OCI-LY7 (cell line): ENCODE data around the gene HHIP. TPM values are rescaled to one million over a fixed set of nuclear protein-coding genes. Genes with fewer than 3 reads are reported as not detected.

ENCODE experiments used
- BruUV-seq: library from RNA; stranded (reverse); fragments of 400-500 nt; replicated peaks from 2 replicates; lab custom pipeline; 2021; lab: Mats Ljungman, UMichigan
- CTCF ChIA-PET: fragments of 300-600 bp; sonication (Branson Sonifier 250); formaldehyde crosslinking; loops from one replicate; lab custom pipeline; 2022; ENCODE audit warnings: antibody characterized with exemption; ENCODE audit not compliant: unreplicated experiment; lab: Charles Lee
- POLR2A ChIA-PET: fragments of 300-600 bp; sonication (Branson Sonifier 250); formaldehyde crosslinking; loops from one replicate; lab custom pipeline; 2022; ENCODE audit warnings: antibody characterized with exemption; lab: Charles Lee
- DNase-seq: peaks from one replicate; pipeline ENCODE4 v3.0.0-alpha.2; 2015; ENCODE audit warnings: low spot score
- H2AFZ ChIP-seq: fragments of 200-600 bp; sonication (generic), shearing (Covaris generic); 2 replicates; pipeline ENCODE4 v1.6.1; 2014; ENCODE audit warnings: mild to moderate bottlenecking, antibody characterized with exemption, low read length, moderate library complexity
- H3K27ac ChIP-seq: fragments of 200-600 bp; sonication (generic); 2 replicates; pipeline ENCODE4 v1.5.1; 2014; ENCODE audit warnings: mixed run types, low read depth, mild to moderate bottlenecking, moderate library complexity, low read length, inconsistent platforms; ENCODE audit not compliant: poor library complexity, severe bottlenecking
- H3K36me3 ChIP-seq: fragments of 200-600 bp; sonication (generic); 2 replicates; pipeline ENCODE4 v1.6.1; 2014; ENCODE audit warnings: mild to moderate bottlenecking, antibody characterized with exemption, low read length, moderate library complexity, mixed read lengths; ENCODE audit not compliant: insufficient read depth
- H3K4me1 ChIP-seq: fragments of 200-600 bp; sonication (generic); 2 replicates; pipeline ENCODE4 v1.5.1; 2014; ENCODE audit warnings: mild to moderate bottlenecking, low read length; ENCODE audit not compliant: insufficient read depth, poor library complexity, severe bottlenecking
- H3K4me2 ChIP-seq: fragments of 200-600 bp; sonication (generic); 2 replicates; pipeline ENCODE4 v1.6.1; 2014; ENCODE audit warnings: mild to moderate bottlenecking, low read length
- H3K4me3 ChIP-seq: fragments of 200-600 bp; sonication (generic); 2 replicates; pipeline ENCODE4 v1.5.1; 2014; ENCODE audit warnings: mild to moderate bottlenecking, low read depth, low read length; ENCODE audit not compliant: poor library complexity, severe bottlenecking
- H3K79me2 ChIP-seq: fragments of 200-600 bp; sonication (generic); 2 replicates; pipeline ENCODE4 v1.6.1; 2016; ENCODE audit warnings: low read depth, mild to moderate bottlenecking, low read length, moderate library complexity, mixed read lengths; ENCODE audit not compliant: insufficient read depth
- H3K9me2 ChIP-seq: fragments of 200-600 bp; sonication (generic); 2 replicates; pipeline ENCODE4 v1.6.1; 2016; ENCODE audit warnings: mild to moderate bottlenecking, low read length, mixed read lengths; ENCODE audit not compliant: insufficient read depth
- H3K9me3 ChIP-seq: fragments of 200-600 bp; sonication (generic); 2 replicates; pipeline ENCODE4 v1.6.1; 2014; ENCODE audit warnings: mild to moderate bottlenecking, mixed run types, low read length, mixed read lengths
- H4K20me1 ChIP-seq: fragments of 200-600 bp; sonication (generic); 2 replicates; pipeline ENCODE4 v1.6.1; 2014; ENCODE audit warnings: mild to moderate bottlenecking, antibody characterized with exemption, low read length, moderate library complexity, mixed read lengths; ENCODE audit not compliant: insufficient read depth
- EZH2phosphoT487 ChIP-seq: fragments of 200-600 bp; sonication (generic); IDR thresholded peaks from 2 replicates; pipeline ENCODE4 v1.6.1; 2018; ENCODE audit warnings: low read depth, borderline replicate concordance, mild to moderate bottlenecking, mixed run types, antibody characterized with exemption, low read length, moderate library complexity, mixed read lengths
- intact Hi-C: fragments of 100-400 bp; cut with micrococcal nuclease; formaldehyde crosslinking; loops from one replicate; pipeline ENCODE4 v1.10.0; 2022; ENCODE audit not compliant: unreplicated experiment
- total RNA-seq, 2 experiments: library from RNA; depleted of rRNA in 1 of 2; stranded (reverse); fragments of >200 nt in 1 of 2; shearing (Covaris generic) in 1 of 2; gene quantifications; 2 replicates each; pipeline ENCODE4 v1.2.3, GENCODE V29; 2014 to 2022
- TF ChIP-seq, protein P1 (sequence below): fragments of 200-600 bp; sonication (generic); conservative IDR thresholded peaks from 2 replicates; pipeline ENCODE4 v1.5.1; 2014; ENCODE audit warnings: mild to moderate bottlenecking, antibody characterized with exemption, low read length, moderate library complexity, mixed read lengths

HHIP gene
- total RNA-seq, 2 experiments from 2014 or later: not detected

DNA sequence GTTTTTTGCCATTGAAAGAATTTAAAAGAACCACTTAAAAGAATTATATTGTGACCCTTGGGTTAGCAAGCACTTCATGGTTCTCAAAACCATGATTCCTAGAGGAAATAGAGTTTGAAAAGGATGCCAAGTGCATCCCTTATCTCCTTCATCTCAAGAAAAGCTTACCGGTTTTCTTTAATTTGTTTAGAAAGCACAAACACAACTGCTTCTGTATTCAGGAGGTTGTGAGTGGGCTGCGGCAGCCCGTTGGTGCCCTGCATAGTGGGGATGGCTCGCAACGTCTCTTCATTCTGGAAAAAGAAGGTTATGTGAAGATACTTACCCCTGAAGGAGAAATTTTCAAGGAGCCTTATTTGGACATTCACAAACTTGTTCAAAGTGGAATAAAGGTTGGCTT, 13.5 kb downstream of the HHIP start:
- no peaks in the 10 kb centered on the region for H3K9me2 ChIP-seq
- intact Hi-C loops: no loop called here
- no peak for DNase-seq
- H3K36me3 ChIP-seq: no peaks in the 10 kb centered on the region
- no peak overlapping the region for H2AFZ ChIP-seq
- BruUV-seq: no TSS peak
- CTCF ChIA-PET: no interaction called here
- TF ChIP-seq, protein P1, sequence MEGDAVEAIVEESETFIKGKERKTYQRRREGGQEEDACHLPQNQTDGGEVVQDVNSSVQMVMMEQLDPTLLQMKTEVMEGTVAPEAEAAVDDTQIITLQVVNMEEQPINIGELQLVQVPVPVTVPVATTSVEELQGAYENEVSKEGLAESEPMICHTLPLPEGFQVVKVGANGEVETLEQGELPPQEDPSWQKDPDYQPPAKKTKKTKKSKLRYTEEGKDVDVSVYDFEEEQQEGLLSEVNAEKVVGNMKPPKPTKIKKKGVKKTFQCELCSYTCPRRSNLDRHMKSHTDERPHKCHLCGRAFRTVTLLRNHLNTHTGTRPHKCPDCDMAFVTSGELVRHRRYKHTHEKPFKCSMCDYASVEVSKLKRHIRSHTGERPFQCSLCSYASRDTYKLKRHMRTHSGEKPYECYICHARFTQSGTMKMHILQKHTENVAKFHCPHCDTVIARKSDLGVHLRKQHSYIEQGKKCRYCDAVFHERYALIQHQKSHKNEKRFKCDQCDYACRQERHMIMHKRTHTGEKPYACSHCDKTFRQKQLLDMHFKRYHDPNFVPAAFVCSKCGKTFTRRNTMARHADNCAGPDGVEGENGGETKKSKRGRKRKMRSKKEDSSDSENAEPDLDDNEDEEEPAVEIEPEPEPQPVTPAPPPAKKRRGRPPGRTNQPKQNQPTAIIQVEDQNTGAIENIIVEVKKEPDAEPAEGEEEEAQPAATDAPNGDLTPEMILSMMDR: no peak
- TF ChIP-seq EZH2phosphoT487: no peak
- H3K4me2 ChIP-seq: no peak overlapping the region
- no peaks in the 10 kb centered on the region for H3K79me2 ChIP-seq
- no peaks in the 10 kb centered on the region for H3K4me1 ChIP-seq
- no peaks in the 10 kb centered on the region for H4K20me1 ChIP-seq
- no peaks in the 10 kb centered on the region for H3K9me3 ChIP-seq
- POLR2A ChIA-PET: no interaction called here
- H3K4me3 ChIP-seq: no peak overlapping the region
- no peak overlapping the region for H3K27ac ChIP-seq

DNA sequence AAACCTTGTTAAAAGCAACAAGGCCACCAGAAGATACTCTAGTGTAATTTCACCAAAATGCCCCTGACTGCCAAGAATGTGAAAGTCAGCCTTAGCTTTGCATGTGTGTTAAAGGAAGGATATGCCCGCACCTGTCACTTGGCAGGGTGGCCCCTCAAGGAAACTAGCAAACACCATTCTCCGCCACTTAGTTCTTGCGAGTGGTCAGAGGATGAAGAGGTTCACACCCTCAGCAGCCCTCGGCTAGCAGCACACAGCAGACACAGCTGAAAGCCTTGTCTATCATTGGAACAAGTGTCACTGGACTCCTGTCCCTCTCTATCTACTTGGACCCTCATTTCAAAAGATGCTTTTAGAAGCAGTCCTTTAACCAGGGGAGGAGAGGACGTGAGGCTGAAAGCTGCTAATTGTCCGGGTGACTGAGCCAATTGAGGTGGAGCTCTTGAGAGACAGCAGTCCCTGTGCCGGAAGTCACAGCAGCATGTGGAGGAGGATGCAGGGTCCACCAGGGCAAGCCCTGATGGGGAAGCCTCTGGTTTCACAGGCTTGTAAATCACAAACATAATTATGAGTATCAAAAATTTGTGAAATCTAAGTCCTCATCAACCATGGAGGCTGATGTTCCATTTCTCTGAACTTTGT, 18.0 kb downstream of the HHIP start:
- H3K9me2 ChIP-seq: no peaks in the 10 kb centered on the region

More for the DNA sequence above, 18.0 kb downstream of the HHIP start:
- intact Hi-C loops: no loop called here
- Histone ChIP-seq H4K20me1 (no peaks in the 10 kb centered on the region), H3K4me2 (no peak overlapping the region), H3K9me3 (no peaks in the 10 kb centered on the region), H3K27ac (no peak overlapping the region), H3K36me3 (no peaks in the 10 kb centered on the region), H3K4me3 (no peak overlapping the region), H3K4me1 (no peaks in the 10 kb centered on the region), H3K79me2 (no peaks in the 10 kb centered on the region), H2AFZ (no peak overlapping the region)
- ChIA-PET POLR2A (no interaction called here), CTCF (no interaction called here)
- no peak for TF ChIP-seq EZH2phosphoT487
- TF ChIP-seq, protein P1: no peak
- no peak for DNase-seq
- no TSS peak for BruUV-seq
